Activated CD4-positive, alpha-beta T cell treated with anti-CD3 and anti-CD28 coated beads, Interleukin-2, amount 50 U/mL, for 16 hours (primary cell): Measurements from ENCODE around the gene PROK2.
A peak's percentile ranks its signal among the peaks of the same experiment; 100 is the strongest.

Experiments
- DNase-seq: peaks from one replicate; pipeline ENCODE4 v3.0.0-alpha.2; 2020

The PROK2 gene

DNA sequence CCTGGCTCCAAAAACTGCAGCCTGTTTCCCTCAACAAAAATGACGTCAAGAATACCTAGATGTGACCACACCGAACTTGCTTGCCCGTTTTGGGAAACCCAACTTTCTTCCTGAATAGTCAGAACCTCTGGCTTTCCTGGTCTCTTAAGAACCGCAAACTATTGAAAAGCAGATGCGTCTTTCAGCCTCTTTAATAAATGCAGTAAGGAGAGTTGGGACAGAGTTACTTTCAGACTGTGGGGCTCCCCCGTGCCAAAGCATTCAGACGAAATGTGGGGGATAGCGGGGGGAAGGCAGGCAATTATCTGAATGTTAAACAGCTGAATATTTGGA, 1.2 kb upstream of the PROK2 start:
- no peak for DNase-seq

DNA sequence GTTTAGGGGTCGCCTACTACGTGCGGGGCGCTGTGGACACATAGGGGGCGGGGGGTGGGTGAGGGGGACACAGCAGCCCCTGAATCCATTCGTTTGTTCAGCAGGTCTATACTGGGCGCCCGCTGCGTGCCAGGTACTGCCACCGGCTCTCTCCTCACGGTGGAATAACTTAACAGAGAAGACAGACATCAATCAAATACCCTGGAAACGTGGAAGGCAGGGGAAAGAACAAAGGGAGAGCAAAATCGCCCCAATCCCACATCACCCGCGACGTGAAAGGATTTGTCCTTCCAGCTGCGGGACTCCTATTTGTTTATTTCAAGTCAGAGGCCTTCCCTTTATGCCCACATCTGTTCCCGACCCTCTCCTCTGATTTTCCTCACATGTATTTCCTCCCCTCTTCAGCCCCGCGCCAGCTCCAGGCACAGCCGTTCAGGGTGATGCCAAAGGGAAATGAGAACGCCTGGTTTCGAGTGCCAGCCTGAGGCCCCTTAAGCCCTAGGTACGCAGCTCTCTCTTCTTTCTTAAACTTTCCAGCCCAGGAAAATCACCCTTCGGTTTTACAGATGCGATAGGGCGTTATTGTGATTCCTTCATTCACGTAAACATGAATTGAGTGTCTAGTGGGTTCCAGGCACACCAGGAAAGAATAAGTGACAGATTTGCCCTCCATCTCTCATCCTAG, 726 bp upstream of the PROK2 start:
- no peak for DNase-seq

DNA sequence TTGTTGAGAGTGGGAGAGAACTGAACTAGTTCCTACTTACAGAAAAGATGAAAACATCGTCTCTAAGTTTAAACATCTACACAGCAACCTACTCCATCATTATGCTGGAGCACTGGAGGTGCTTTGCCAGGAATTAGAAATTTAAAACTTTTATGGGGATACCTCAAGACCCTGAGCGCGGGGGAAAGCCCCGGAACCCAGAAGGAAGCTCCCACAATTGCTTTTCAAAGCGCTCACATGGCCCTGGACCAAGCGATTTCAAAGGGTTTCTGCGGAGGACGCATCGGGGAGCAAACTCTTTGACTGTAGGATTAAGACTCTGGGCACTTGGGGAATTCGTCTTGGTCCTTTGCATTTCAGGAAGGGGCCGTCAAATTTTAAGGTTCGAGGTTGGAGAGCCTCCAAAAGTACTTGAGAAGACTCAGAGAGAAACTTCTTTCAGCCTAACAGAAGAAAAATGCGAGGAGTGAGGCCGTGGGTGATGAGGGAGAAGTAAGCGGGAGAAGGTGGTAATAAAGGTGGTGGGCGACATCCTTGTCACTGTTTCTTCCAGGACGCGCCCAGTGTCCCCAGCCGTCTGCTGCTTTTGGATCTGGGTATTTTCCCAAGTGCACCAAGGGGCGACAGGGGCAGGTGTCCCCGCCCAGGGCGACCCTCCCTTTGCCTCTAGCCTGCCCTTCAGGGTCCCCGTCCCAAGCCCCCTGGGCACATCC, 591 bp downstream of the PROK2 start:
- no peak for DNase-seq

DNA sequence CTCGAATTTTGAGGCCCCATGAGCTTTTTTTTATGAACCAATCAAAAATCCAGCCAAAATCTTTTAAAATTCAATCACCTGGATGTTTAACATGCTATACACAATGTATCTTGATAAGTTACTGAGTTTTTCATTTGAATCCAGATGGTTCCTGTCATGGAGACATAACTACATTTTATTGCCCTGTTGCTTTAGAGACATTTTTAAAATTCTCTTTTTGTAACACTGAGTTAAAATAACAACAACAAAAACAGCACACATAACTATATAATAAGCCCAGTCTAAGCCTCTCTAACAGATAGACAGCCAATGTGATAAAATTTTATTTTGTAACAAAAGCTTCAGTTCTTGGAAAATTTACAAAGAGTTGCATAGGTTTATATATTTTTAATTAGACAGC, 1.8 kb downstream of the PROK2 start:
- DNase-seq: no peak

DNA sequence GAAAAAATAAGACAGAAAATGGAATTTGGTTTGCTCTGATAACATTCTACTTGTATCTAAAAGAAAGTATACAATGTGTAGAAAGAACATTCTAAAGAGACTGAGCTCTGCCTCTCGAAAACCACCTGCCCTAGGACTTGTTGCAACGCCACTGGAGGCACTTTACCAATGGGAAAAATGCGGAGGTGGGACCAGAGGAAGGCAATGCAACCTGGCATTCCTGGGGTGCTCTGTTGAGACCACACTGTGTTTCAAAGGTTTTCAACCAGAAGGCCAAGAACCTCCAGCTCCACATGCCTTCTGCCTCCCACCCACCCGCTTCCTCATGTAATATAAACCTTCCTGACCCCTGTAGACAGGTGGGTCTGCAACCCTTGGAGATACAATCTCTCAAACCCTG, 4.5 kb downstream of the PROK2 start:
- DNase-seq: no peak

DNA sequence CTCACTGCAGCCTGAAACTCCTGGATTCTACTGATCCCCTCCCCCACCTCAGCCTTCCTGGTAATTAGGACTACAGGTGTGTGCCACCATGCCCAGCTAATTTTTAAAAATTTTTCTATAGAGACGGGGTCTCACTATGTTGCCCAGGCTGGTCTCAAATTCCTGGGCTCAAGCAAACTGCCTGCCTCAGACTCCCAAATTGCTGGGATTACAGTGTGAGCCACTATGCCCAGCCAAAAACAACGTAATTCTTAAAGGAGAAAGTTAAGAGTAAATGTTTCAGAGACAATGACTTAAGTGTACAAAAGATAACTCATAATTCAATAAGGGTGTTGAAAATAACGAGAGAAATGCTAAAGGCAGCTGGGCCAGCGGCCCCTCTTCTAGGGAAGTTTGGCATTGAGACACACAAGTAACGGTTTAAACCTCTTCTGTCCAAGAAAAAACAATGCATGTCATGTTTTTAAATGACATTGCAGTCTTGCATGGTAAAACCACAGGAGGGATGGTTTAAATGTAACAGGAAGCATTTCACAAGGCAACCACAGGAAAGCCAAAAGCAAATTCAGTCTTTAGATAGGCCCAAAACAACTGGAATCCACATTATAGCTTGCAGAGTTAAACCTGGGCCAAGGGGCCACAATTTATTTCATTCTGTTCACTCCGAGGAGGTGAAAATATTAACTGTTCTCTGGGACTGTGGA, 5.1 kb downstream of the PROK2 start:
- DNase-seq: peak; percentile 63

DNA sequence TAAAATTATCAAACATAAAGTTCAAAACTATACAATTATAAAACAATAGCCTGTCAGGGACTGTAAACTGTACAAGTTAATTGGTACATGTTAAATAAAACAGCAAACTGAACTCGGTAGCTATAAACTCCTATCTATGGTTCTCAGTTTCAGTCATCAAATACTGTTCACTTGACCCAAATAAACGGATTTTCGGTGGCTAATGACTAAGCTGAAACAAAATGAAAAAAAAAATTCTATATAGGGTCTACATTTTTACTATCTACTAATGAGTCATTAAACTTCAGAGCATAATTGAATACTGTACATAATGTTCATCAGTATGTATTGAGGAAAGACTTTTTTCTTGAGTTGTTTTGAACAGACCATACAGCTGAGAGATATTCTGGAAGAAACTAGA, 6.6 kb downstream of the PROK2 start:
- DNase-seq: peak; percentile 70

DNA sequence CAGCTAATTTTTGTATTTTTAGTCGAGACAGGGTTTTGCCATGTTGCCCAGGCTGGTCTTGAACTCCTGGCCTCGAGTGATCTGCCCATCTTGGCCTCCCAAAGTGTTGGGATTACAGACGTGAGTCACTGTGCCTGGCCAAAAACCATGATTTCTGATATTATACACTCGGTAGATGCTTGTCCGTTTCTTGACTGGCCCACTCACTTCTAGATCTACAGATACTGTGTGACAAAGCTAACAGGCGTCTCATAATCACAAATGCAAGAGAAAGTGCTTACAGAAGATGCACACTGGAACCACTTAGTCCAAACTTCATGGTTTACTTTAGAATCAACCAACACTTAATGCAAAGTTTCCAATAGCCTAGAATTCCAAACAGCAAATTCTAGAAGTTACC, 8.4 kb downstream of the PROK2 start:
- peak; percentile 57 for DNase-seq

DNA sequence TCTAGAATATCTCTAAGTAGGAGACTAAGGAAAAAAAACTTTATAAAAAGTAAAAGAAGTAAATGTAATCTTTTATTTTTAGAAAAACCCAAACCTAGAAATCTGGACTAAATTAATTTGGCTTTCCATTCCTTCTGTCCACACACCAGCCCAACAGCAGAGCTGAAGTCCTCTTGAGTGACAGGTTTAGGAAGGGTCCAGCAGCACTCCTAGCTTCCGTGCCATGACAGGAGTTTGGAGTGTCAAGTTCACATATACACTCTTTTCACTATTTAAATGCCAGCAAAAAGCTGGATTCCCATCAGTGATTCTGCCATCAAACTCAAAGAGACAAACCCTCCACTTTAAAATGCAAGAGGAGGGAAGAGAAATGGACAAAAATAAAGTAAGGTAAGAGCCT, 13.1 kb downstream of the PROK2 start:
- no peak for DNase-seq

DNA sequence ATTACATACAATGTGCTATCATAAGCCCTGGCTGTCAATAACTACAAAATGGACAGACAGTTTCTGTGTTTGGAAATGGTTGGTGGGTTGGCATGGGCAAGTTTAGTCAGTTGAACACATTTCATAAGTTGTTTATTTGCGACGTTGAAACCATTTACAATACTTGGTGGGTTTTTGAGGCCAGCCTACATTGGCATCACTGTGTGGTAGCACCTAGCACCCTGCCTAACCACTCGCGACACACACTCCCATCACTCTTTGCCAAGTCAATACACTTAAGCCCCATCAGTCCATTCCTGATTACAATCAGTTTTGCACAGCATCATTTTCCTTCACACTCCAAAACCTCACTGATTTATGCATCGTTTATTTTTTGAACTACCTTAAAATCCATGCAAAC, 13.8 kb downstream of the PROK2 start:
- DNase-seq: no peak

DNA sequence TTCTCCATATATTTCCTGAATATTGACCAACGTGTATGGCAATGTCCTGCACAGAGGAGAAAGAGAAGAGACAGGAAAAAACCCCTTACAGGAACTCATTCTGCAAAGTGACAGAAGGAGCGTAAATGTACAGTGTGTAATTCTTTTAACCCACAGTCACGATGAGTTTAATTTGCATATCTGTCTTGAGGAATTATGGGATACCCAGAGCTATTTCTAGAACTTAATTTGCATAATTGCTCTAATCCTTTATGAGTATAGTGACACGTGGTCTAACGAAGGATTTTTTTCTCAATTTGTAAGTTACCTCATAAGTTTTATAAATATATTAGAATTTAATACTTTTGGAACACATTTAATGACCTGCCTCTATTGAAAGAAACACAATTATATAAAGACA, 21.5 kb downstream of the PROK2 start:
- DNase-seq: no peak

DNA sequence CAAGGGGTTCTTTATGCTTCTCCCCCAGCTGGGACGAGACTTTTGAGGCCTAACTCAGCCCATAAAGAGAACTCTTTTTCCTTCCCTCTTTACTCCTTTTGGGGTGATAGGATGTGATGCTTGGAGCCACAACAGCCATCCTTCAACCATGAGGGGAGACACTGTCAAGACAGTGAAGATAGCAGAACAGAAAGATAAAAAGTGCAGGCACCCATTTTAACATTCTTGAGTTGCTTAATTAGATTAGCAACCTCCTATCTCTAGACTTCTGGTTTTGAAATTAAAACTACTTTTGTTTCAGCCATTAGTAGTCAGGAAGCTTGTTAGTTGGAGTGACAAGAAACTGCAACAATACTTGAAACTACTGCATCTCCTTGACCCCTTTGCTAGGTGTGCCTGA, 24.8 kb downstream of the PROK2 start:
- no peak for DNase-seq

DNA sequence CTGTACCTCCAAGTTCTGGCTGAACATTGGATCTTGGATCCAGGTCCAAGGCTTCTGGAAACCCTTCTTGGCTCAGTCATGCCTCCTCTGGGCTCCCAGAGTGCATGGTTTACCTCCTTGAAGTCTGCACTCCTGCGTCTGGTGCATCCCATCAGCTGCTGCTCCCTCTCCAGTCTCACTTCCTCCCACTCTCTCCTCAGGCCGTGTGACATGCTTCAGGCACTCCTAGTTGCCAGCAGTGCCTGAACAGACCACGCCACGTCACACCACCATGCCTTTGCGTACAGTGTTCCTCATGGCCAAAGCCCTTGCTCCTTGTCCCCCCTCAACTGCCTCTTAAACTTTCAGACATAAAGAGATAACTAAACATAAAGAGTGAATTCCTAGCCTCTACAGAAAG, 25.5 kb downstream of the PROK2 start:
- DNase-seq: no peak

DNA sequence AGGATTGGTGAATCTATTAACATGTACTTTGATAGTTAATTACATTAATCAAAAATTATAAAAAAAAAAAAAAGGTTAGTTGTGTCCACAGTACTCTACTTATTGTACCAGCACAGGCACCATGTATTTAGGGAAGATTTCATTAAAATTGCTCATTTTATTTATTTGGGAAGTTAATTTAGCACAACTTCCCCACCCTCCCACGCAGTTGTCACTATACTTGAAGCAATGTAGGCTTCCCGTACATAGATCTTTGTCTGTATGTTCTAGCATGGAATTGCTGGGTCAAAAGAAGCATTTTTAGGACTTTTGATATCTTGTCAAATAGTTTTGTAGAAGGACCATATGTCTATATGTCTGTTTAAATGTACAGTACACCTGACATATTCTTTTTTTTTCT, 26.9 kb downstream of the PROK2 start:
- no peak for DNase-seq

DNA sequence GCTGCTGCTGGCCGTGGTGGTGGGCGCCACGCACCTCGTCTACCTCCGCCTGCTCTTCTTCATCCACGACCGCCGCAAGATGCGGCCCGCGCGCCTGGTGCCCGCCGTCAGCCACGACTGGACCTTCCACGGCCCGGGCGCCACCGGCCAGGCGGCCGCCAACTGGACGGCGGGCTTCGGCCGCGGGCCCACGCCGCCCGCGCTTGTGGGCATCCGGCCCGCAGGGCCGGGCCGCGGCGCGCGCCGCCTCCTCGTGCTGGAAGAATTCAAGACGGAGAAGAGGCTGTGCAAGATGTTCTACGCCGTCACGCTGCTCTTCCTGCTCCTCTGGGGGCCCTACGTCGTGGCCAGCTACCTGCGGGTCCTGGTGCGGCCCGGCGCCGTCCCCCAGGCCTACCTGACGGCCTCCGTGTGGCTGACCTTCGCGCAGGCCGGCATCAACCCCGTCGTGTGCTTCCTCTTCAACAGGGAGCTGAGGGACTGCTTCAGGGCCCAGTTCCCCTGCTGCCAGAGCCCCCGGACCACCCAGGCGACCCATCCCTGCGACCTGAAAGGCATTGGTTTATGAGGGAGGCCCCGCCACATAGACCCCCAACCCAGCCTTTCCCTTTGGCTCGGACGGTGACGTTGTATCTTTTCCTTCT, 30.2 kb downstream of the PROK2 start:
- DNase-seq: no peak

DNA sequence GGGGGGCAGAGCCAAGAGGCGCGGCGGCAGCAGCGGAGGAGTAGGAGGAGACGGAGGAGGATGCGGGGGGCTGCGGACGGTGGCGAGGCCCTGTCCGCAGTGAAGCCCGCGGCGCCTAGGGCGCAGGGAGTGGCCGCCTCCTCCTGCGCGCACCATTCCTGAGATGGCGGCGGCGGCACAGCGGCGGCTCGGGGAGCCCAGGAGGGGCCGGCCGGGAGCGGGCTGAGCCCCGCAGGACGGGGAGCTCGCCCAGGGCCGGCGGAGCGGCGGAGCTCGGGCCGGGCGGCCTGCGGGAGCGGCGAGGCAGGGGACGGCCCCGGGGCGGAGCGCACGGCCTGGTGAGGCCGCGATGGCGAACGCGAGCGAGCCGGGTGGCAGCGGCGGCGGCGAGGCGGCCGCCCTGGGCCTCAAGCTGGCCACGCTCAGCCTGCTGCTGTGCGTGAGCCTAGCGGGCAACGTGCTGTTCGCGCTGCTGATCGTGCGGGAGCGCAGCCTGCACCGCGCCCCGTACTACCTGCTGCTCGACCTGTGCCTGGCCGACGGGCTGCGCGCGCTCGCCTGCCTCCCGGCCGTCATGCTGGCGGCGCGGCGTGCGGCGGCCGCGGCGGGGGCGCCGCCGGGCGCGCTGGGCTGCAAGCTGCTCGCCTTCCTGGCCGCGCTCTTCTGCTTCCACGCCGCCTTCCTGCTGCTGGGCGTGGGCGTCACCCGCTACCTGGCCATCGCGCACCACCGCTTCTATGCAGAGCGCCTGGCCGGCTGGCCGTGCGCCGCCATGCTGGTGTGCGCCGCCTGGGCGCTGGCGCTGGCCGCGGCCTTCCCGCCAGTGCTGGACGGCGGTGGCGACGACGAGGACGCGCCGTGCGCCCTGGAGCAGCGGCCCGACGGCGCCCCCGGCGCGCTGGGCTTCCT, 31.0 kb downstream of the PROK2 start, which contains the start of gene GPR27:
GPR27 (plus strand) TSS at position 155 of the 909 bp plus-strand sequence; CDS start at position 350, 195 bp downstream.
- DNase-seq: no peak

DNA sequence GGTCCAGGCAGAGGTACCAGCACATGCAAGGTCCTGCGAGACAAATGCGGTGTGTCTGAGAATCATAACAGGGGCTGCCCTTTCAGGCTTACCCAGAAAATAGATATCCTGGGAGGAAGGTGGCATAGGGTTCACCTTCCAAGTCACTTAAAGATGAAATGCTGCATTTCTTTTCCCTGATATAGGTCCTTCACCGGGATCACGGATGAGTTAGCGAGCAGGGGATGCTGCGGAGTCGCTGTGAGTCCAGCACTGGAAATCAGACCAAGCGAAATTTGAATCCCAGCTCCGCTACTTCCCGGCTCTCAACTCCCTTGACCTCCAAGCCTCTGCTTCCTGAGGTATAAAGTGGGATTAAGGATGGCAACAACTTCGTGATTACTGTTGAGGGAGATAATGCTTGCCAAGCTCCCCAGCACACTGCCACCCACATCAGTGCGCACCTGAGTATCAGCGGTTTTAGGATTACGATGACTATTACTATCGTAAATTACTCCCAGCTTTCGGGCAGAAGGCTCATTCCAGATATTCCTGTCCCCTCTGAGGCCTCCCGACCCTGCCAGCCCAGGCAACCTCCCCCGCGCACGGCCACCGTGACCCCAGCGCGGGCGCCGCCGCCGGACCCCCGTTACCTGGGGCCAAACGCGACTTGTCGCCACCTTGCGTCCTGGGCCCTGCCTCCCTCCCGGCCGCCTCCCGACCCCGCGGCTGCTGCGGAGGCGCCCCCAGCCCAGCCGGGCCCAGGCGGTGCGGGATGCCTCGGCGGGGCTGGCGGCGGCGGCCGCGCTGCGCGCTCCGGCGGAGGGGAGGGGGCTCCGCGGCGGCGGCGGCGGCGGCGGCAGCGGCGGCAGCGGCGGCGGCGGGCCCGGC, 31.9 kb downstream of the PROK2 start:
- no peak for DNase-seq

DNA sequence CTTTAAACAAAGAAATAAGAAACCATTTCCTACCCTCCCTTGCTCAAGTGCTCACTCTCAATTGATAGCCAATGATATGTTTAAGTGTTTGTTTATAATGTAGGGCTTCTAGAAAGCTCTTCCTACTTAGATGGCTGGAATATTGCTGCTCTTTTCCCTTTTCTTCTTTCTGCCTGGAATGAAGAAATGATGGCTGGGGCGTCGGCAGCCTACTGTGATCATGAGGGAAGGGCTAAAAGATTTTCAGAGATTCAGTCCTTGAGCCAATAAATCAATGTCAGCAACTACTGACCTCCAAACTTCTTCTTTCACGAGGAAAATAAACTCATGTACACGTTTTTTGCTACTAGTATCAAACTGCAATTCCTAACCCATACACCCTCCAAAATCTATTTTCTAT, 33.3 kb downstream of the PROK2 start:
- no peak for DNase-seq

DNA sequence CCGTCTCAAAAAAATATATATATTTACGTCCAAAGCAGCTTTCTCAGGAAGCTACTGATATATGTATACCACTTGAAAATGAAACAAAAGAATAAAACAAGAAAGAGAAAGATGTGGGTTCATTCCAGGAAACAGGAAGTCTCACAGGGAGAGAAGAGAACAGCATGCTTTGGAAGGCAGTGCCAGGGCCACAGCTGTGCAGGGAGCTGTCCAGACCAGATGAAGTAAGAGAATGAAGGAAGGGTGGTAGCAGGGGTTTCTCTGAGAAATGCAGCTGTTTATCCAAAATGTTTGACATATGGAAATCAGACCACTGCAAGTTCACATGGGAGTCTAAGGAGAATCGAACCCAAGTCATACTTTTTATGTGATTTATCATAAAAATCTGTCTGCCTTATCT, 40.2 kb downstream of the PROK2 start:
- no peak for DNase-seq

DNA sequence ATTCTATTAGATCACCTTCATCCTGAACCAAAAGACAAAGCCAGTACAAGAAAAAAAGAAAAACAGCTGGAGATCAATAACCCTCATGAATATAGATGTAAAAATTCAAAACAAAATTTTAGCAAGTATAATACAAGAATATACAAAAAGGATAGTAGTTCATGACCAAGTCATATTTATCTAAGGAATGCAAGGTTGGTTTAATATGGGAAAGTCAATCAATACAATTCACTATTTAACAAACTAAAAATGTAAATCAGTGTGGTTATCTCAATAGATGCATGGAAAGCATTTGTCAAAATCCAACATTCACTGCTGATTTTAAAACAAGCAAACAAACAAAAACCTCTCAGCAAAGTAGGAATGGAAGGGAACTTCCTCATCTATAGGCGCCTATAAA, 42.3 kb downstream of the PROK2 start:
- no peak for DNase-seq

DNA sequence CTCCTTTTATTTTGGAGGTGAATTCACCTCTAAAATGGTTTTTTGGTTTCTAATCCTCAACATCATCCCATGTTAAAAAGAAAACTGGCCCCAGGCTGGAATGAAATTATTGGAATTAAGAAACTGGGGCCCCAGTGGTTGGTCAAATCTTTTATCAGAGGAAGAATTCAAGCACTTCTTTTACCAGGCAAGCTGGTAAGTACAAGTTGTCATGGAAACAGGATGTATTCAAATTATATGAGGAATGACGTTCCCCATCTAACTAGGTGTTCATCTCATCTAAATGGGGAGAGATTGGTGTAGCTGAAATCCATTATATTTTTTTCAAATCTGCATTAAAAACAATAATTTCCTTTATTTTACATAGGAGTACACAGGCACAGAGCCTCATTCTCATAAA, 50.1 kb downstream of the PROK2 start:
- no peak for DNase-seq

DNA sequence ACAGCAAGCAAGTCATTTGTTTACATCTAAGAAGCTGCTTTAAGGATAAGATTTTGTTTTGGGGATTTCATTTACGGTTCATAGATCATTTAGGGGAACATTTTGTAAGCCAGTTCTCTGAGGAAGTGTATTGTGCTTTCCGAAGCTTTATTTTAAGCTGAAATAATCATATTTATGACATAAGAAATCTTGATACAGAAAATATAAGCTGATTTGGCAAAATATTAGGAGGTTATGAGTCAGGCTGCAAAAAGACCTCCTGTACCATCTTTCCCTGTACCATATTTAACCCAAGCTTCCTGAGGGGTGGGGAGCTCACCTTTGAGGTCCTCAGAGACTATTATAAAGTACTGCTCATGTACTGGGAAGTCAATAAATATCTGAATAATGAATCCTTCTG, 51.6 kb downstream of the PROK2 start:
- no peak for DNase-seq
